Suprapubic skin (tissue), 4 donors: Measurements from ENCODE around the gene TGFBRAP1.

ENCODE experiments used
- EP300 ChIP-seq: sonication (generic); formaldehyde crosslinking; IDR thresholded peaks from one replicate; pipeline ENCODE4 v1.6.1; 2017; ENCODE audit warnings: antibody characterized with exemption
- POLR2A ChIP-seq, 2 donors: fragments of 450-650 bp; IDR thresholded peaks; one replicate each; pipeline ENCODE4 v1.6.1; 2017; ENCODE audit warnings: antibody characterized with exemption in 2 of 2, mild to moderate bottlenecking in 2 of 2, moderate library complexity in 2 of 2
- POLR2AphosphoS5 ChIP-seq, 3 donors: sonication (generic); formaldehyde crosslinking; IDR thresholded peaks; one replicate each; pipeline ENCODE4 v1.6.1; 2017; ENCODE audit warnings: antibody characterized with exemption in 3 of 3
- TF ChIP-seq, protein P1 (sequence below), 2 donors: fragments of 200-600 bp in 1 of 2; fragments of 450-650 bp in 1 of 2; sonication (generic) in 1 of 2; IDR thresholded peaks; one replicate each; pipeline ENCODE4 v1.5.1; 2016 to 2019; ENCODE audit warnings: antibody characterized with exemption in 2 of 2, mild to moderate bottlenecking in 1 of 2, moderate library complexity in 1 of 2

DNA sequence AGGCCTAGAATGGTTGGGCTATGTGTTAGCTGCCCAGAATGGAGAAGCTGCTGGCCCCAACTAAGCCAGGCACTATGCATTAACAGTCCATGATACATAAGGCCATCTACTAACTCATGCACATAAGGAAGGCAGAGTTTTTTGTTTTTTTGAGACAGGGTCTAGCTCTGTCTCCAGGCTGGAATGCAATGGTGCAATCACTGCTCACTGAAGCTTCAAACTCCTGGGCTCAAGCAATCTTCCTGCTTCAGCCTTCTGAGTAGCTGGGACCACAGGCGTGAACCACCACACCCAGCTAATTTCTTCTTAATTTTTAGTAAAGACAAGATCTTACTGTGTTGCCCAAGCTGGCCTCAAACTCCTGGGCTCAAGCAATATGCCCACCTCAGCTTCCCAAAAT is 50.4 kb downstream of the TGFBRAP1 start:
- TF ChIP-seq, protein P1, sequence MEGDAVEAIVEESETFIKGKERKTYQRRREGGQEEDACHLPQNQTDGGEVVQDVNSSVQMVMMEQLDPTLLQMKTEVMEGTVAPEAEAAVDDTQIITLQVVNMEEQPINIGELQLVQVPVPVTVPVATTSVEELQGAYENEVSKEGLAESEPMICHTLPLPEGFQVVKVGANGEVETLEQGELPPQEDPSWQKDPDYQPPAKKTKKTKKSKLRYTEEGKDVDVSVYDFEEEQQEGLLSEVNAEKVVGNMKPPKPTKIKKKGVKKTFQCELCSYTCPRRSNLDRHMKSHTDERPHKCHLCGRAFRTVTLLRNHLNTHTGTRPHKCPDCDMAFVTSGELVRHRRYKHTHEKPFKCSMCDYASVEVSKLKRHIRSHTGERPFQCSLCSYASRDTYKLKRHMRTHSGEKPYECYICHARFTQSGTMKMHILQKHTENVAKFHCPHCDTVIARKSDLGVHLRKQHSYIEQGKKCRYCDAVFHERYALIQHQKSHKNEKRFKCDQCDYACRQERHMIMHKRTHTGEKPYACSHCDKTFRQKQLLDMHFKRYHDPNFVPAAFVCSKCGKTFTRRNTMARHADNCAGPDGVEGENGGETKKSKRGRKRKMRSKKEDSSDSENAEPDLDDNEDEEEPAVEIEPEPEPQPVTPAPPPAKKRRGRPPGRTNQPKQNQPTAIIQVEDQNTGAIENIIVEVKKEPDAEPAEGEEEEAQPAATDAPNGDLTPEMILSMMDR (IDR thresholded peaks at IDR 0.05) = no peak
- TF ChIP-seq POLR2A (IDR thresholded peaks at IDR 0.05) (no peak), POLR2AphosphoS5 (IDR thresholded peaks at IDR 0.05) (no peak), EP300 (no peak)
